ENCODE results near the gene ST8SIA2. TPM values are rescaled to one million over a fixed set of nuclear protein-coding genes. Genes with fewer than 3 reads are reported as not detected.

The ST8SIA2 gene
- total RNA-seq, 1 experiment from 2014 or later, result 1.8 TPM

- DNase-seq (ENCODE audit: low read depth), result no peak
Observed at GRCh38 chr15:92485441-92485840, 91.8 kb downstream of the ST8SIA2 start.

GRCh38 chr15:92492551-92493115, 99.0 kb downstream of the ST8SIA2 start:
- no peak for DNase-seq (ENCODE audit: low read depth)

- no peak for DNase-seq (ENCODE audit: low read depth)
Observed at GRCh38 chr15:92494806-92495336, 101.2 kb downstream of the ST8SIA2 start.

GRCh38 chr15:92495446-92495845, 101.8 kb downstream of the ST8SIA2 start:
- no peak for DNase-seq (ENCODE audit: low read depth)

- DNase-seq (ENCODE audit: low read depth), result no peak
Observed at GRCh38 chr15:92499731-92500530, 106.2 kb downstream of the ST8SIA2 start.

GRCh38 chr15:92502336-92502735, 108.7 kb downstream of the ST8SIA2 start:
- DNase-seq (ENCODE audit: low read depth), result no peak

GRCh38 chr15:92502930-92503857, 109.5 kb downstream of the ST8SIA2 start:
- DNase-seq (ENCODE audit: low read depth), result no peak

GRCh38 chr15:92503889-92504288, 110.2 kb downstream of the ST8SIA2 start:
- no peak for DNase-seq (ENCODE audit: low read depth)

GRCh38 chr15:92505611-92506010, 111.9 kb downstream of the ST8SIA2 start:
- no peak for DNase-seq (ENCODE audit: low read depth)

- no peak for DNase-seq (ENCODE audit: low read depth)
Observed at GRCh38 chr15:92506506-92506905, 112.8 kb downstream of the ST8SIA2 start.

GRCh38 chr15:92510163-92510882, 116.6 kb downstream of the ST8SIA2 start:
- DNase-seq (ENCODE audit: low read depth), result peak; percentile 37

Small RNAs within 50 kb of the gene (small RNA-seq; reads per million reads assigned to genes)
- not detected for gene RF01233
